GM12878 (cell line): ENCODE measurements around the gene C6orf15.

Source experiments
- CTCF ChIP-seq, 3 experiments: IDR thresholded peaks in 2 of 3; conservative IDR thresholded peaks in 1 of 3; 2 replicates each; pipeline ENCODE4 v1.5.1; 2011; ENCODE audit warnings: low read depth in 3 of 3, low read length in 3 of 3, mild to moderate bottlenecking in 3 of 3, control low read depth in 2 of 3, moderate library complexity in 2 of 3, inconsistent platforms in 1 of 3, mixed read lengths in 1 of 3; ENCODE audit not compliant: control insufficient read depth in 2 of 3, insufficient read depth in 1 of 3; ENCODE audit errors: extremely low read depth in 1 of 3
- ETV6 ChIP-seq, 2 experiments: fragments of 450-650 bp in 1 of 2; IDR thresholded peaks in 1 of 2; conservative IDR thresholded peaks in 1 of 2; 2 replicates each; pipeline ENCODE4 v1.6.1; 2014; ENCODE audit warnings: antibody characterized with exemption in 1 of 2, borderline replicate concordance in 1 of 2, low read depth in 1 of 2, mild to moderate bottlenecking in 1 of 2, moderate library complexity in 1 of 2
- POLR2A ChIP-seq: IDR thresholded peaks from 2 replicates; pipeline ENCODE4 v1.6.1; 2011; ENCODE audit warnings: low read depth, mild to moderate bottlenecking, low read length
- RAD51 ChIP-seq: fragments of 450-650 bp; IDR thresholded peaks from 2 replicates; pipeline ENCODE4 v1.6.1; 2016; ENCODE audit warnings: moderate library complexity, mild to moderate bottlenecking, inconsistent platforms
- TF ChIP-seq, protein P1 (sequence below): fragments of 450-650 bp; IDR thresholded peaks from 2 replicates; pipeline ENCODE4 v1.6.1; 2018; ENCODE audit warnings: borderline replicate concordance, mild to moderate bottlenecking; ENCODE audit not compliant: partially characterized antibody
- TF ChIP-seq, protein P2 (sequence below): IDR thresholded peaks from 2 replicates; pipeline ENCODE4 v1.6.1; 2011; ENCODE audit warnings: low read depth, mild to moderate bottlenecking, low read length, moderate library complexity, borderline replicate concordance; ENCODE audit errors: extremely low read depth

GRCh38 chr6:31154436-31154835 lies 42.1 kb upstream of the C6orf15 start:
- TF ChIP-seq CTCF (IDR thresholded peaks at IDR 0.05 in 2 of 3, conservative IDR thresholded peaks at IDR 0.05 in 1 of 3; ENCODE audit: control insufficient read depth in 2 of 3, extremely low read depth in 1 of 3, insufficient read depth in 1 of 3, low read depth in 3 of 3, low read length in 3 of 3), result no peak
- no peak for TF ChIP-seq RAD51
- TF ChIP-seq, protein P1, sequence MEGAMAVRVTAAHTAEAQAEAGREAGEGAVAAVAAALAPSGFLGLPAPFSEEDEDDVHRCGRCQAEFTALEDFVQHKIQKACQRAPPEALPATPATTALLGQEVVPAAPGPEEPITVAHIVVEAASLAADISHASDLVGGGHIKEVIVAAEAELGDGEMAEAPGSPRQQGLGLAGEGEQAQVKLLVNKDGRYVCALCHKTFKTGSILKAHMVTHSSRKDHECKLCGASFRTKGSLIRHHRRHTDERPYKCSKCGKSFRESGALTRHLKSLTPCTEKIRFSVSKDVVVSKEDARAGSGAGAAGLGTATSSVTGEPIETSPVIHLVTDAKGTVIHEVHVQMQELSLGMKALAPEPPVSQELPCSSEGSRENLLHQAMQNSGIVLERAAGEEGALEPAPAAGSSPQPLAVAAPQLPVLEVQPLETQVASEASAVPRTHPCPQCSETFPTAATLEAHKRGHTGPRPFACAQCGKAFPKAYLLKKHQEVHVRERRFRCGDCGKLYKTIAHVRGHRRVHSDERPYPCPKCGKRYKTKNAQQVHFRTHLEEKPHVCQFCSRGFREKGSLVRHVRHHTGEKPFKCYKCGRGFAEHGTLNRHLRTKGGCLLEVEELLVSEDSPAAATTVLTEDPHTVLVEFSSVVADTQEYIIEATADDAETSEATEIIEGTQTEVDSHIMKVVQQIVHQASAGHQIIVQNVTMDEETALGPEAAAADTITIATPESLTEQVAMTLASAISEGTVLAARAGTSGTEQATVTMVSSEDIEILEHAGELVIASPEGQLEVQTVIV, result no peak
- TF ChIP-seq, protein P2, sequence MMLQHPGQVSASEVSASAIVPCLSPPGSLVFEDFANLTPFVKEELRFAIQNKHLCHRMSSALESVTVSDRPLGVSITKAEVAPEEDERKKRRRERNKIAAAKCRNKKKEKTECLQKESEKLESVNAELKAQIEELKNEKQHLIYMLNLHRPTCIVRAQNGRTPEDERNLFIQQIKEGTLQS, result no peak
- no peak for TF ChIP-seq ETV6 (conservative IDR thresholded peaks at IDR 0.05 in 1 of 2, IDR thresholded peaks at IDR 0.05 in 1 of 2; ENCODE audit: borderline replicate concordance in 1 of 2, low read depth in 1 of 2)
- no peak for TF ChIP-seq POLR2A
